Left lung (tissue), 10 donors: Measurements from ENCODE around the gene XPR1. TPM values are rescaled to one million over a fixed set of nuclear protein-coding genes. Genes with fewer than 3 reads are reported as not detected.

Source experiments
- ATAC-seq: fragments of 200-7000 bp; cut with Tn5 transposase; one replicate; pipeline ENCODE4 v1.9.1; 2020; ENCODE audit warnings: moderate library complexity
- DNase-seq, 4 donors: peaks; one replicate each; pipeline ENCODE4 v3.0.0-alpha.2; 2013 to 2020
- H3K27ac ChIP-seq, 2 donors: fragments of 200-600 bp; sonication (generic) in 1 of 2; one replicate each; pipeline versions ENCODE4 v1.5.0 to v1.8.0; 2020 to 2021
- H3K27me3 ChIP-seq, 2 donors: fragments of 200-600 bp; sonication (generic) in 1 of 2; one replicate each; pipeline versions ENCODE4 v1.5.0 to v1.8.0; 2020 to 2021
- H3K36me3 ChIP-seq, 2 donors: fragments of 200-600 bp; sonication (generic) in 1 of 2; one replicate each; pipeline versions ENCODE4 v1.5.0 to v1.8.0; 2020 to 2021
- H3K4me1 ChIP-seq, 2 donors: fragments of 200-600 bp; one replicate each; pipeline ENCODE4 v1.8.0; 2021
- H3K4me3 ChIP-seq, 2 donors: fragments of 200-600 bp; sonication (generic) in 1 of 2; one replicate each; pipeline versions ENCODE4 v1.5.0 to v1.8.0; 2020 to 2021; ENCODE audit warnings: mild to moderate bottlenecking in 1 of 2
- H3K9me3 ChIP-seq, 2 donors: fragments of 200-600 bp; sonication (generic) in 1 of 2; one replicate each; pipeline versions ENCODE4 v1.5.0 to v1.8.0; 2020 to 2021
- CTCF ChIP-seq, 2 donors: fragments of 200-600 bp; sonication (generic) in 1 of 2; IDR thresholded peaks; one replicate each; pipeline versions ENCODE4 v1.5.0 to v1.8.0; 2021; ENCODE audit warnings: antibody characterized with exemption in 2 of 2
- intact Hi-C, 2 donors: fragments of 100-400 bp; cut with DNase I; formaldehyde crosslinking; loops; one replicate each; pipeline versions ENCODE4 v1.11.2 to v1.14.2; 2022
- polyA plus RNA-seq, 6 donors: library from polyadenylated mRNA; unstranded; fragments of 120-200 nt; gene quantifications; one replicate each; pipeline ENCODE4 v1.2.1, GENCODE V29; 2013; ENCODE audit not compliant: insufficient read length in 6 of 6
- total RNA-seq, 2 donors: library from RNA; stranded (reverse); fragmentation: NEBNext Ultra II Directional; extraction: Animal tissue kit (Norgen Biotek cat#: 25700); gene quantifications; one replicate each; pipeline ENCODE4 v1.2.1, GENCODE V29; 2021
- donor health status: DM: no; HTN: yes; CAD: no.
- donor health status: DM: no; HTN: no; CAD: no.

XPR1 gene
- total and polyA plus RNA-seq, 8 donors: 24.6 to 34.2 (median 27.8) TPM

- DNase-seq (peak in 3 of 4 donors; percentile 53 to 82 (median 55)), ATAC-seq (peak; percentile 37)
- Histone ChIP-seq H3K9me3 (no peaks in the 10 kb centered on the region), H3K4me1 (peaks cover 0 to 24% of the 10 kb centered on the region in 2 donors), H3K27ac (peak overlapping the region; percentile 75 to 87), H3K36me3 (no peaks in the 10 kb centered on the region), H3K27me3 (peaks cover 14 to 49% of the 10 kb centered on the region in 2 donors), H3K4me3 (peak overlapping the region; percentile 52 to 54)
- no peak for TF ChIP-seq CTCF (IDR thresholded peaks at IDR 0.05)
- intact Hi-C loops: no loop called here
These were observed 280.5 kb downstream of the XPR1 start for GRCh38 chr1:180912211-180912800.

DNA sequence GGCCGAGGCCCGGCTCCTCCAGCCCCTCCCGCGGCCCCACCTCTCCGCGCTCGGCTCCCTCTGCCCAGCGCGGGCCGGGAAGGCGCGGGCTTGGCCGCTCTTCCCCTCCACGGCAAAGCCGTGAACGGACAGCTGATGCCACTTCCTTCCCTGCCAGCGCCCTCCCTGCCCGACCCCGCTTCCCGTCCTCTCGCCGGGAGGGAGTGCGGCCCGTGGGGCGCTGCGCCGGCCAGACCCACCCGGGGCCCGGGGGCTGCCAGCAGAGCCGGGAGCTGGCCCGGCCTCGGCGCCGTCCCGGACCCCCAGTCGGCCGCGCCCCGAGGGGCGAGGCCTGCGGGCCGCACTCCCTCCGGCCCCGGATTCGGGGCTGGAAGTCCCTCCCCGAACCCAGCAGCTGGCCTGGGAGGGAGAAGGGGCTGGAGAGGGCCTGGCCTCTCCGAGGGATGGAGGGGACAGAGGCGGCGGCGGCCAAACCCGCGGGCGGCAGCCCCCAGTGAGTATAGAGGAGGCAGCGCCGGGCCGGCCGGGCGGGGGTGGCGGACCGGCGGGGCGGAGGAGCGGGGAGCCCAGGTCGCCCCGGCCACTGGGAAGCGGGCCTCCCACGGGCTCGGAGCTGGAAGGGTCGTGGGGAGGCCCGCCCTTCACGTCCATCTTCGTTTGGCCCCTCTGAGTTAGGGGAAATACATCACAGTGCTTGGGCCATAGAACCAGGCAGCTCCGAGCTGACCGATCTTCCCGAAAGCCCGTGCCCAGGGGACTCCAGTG is 281.2 kb downstream of the XPR1 start, which contains the start of gene KIAA1614:
KIAA1614 (plus strand) TSS at position 97 of the 765 bp plus-strand sequence; CDS start at position 444, 347 bp downstream.
- intact Hi-C loops: no loop called here
- DNase-seq (peak; percentile 33 to 84 (median 74)), ATAC-seq (peak; percentile 74)
- Histone ChIP-seq H3K4me1 (peaks cover 0 to 24% of the 10 kb centered on the region in 2 donors), H3K36me3 (no peaks in the 10 kb centered on the region), H3K4me3 (peak within 1 kb of the TSS; percentile 52 to 54), H3K27ac (peak within 1 kb of the TSS; percentile 75 to 87), H3K27me3 (peaks cover 14 to 49% of the 10 kb centered on the region in 2 donors), H3K9me3 (no peaks in the 10 kb centered on the region)
- TF ChIP-seq CTCF (IDR thresholded peaks at IDR 0.05): no peak

DNA sequence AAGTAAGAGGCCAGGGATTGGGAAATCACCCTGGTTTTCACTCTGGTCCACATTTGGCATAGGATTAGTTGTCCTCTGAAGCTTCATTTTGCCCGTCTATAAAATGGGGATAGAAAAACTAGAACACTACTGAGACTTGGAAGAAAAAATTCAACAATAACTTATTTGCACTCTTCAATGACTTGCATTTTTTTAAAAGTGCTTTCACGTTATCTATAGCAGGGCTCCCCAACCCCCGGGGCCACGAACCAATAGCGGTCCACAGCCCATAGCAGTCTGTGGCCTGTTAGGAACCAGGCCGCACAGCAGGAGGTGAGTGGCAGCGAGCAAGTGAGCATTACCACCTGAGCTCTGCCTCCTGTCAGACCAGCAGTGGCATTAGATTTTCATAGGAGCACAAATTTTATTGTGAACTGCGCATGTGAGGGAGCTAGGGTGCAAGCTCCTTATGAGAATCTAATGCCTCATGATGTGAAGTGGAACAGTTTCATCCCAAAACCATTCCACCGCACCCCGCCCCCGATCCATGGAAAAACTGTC is 283.7 kb downstream of the XPR1 start:
- H3K36me3 ChIP-seq: no peaks in the 10 kb centered on the region
- no peaks in the 10 kb centered on the region for H3K9me3 ChIP-seq
- DNase-seq: no peak
- H3K27me3 ChIP-seq: peaks cover 14 to 44% of the 10 kb centered on the region in 2 donors
- H3K27ac ChIP-seq: no peak overlapping the region
- no peak overlapping the region for H3K4me3 ChIP-seq
- intact Hi-C loops: no loop called here
- TF ChIP-seq CTCF (IDR thresholded peaks at IDR 0.05): no peak
- no peak for ATAC-seq
- H3K4me1 ChIP-seq: peaks cover 0 to 24% of the 10 kb centered on the region in 2 donors

DNA sequence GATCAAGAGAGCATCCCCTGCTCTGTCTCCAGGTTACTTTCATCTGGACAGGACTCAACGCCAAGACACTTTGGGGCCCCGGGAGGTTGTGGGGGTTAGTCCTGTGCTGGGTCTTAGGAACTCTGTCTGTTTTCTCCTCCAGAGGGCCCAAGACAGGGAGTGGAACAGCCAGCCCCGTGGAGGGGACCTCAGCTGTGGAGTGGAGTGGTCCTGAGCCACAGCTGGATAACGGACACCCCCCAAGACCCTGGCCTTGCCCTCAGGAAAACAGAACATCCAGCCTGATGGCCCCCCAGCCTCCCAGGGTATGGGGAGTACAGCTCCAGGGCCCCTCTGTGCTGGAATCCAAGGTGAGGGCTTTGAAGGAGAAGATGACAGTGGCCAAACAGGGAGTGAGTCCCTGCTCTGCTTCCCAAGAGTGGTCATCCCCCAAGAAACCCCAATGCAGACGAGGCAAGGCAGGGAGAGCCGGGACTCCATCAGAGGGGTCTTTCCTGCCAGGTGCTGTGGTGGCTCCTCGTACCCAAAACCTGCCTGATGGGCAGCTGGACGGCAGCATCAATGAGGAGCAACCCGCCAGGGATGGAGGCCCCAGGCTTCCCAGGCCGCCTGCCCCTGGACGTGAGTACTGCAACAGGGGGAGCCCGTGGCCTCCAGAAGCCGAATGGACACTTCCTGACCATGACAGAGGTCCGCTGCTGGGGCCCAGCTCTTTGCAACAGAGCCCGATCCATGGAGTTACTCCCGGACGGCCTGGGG is 284.4 kb downstream of the XPR1 start:
- peaks cover 14 to 37% of the 10 kb centered on the region in 2 donors for H3K27me3 ChIP-seq
- DNase-seq (no peak), ATAC-seq (no peak)
- no peak overlapping the region for H3K27ac ChIP-seq
- H3K4me1 ChIP-seq: peaks cover 0 to 24% of the 10 kb centered on the region in 2 donors
- no peak overlapping the region for H3K4me3 ChIP-seq
- intact Hi-C loops: no loop called here
- TF ChIP-seq CTCF (IDR thresholded peaks at IDR 0.05): no peak
- no peaks in the 10 kb centered on the region for H3K36me3 ChIP-seq
- H3K9me3 ChIP-seq: no peaks in the 10 kb centered on the region
